CD4-positive, CD25-positive, alpha-beta regulatory T cell (primary cell): ENCODE measurements around the gene CRYGC. TPM values are rescaled to one million over a fixed set of nuclear protein-coding genes. Genes with fewer than 3 reads are reported as not detected.

ENCODE experiments used
- ATAC-seq, 2 donors: fragments of 150-1000 bp; cut with Tn5 transposase; one replicate each; pipeline ENCODE4 v1.10.0; 2021; ENCODE audit warnings: low read depth in 2 of 2, moderate number of reproducible peaks in 2 of 2, moderate library complexity in 1 of 2
- DNase-seq, 3 donors: peaks; one replicate each; pipeline versions ENCODE4 v3.0.0 to v3.0.0-alpha.2; 2012 to 2022; ENCODE audit warnings: mixed read lengths in 1 of 3
- H3K27ac ChIP-seq: one replicate; pipeline ENCODE4 v1.7.0; 2013; ENCODE audit warnings: mild to moderate bottlenecking, low read length; ENCODE audit not compliant: insufficient read depth, poor library complexity, severe bottlenecking
- H3K27me3 ChIP-seq: one replicate; pipeline ENCODE4 v1.7.0; 2013; ENCODE audit warnings: low read length; ENCODE audit not compliant: control insufficient read depth, insufficient read depth
- H3K36me3 ChIP-seq: one replicate; pipeline ENCODE4 v1.7.0; 2013; ENCODE audit warnings: mild to moderate bottlenecking, low read length, moderate library complexity; ENCODE audit not compliant: control insufficient read depth, insufficient read depth
- H3K4me1 ChIP-seq: 2 replicates; pipeline ENCODE4 v1.7.0; 2013; ENCODE audit warnings: mild to moderate bottlenecking, low read length; ENCODE audit not compliant: insufficient read depth, control insufficient read depth, poor library complexity, severe bottlenecking
- H3K4me3 ChIP-seq: one replicate; pipeline ENCODE4 v1.7.0; 2013; ENCODE audit warnings: low read depth, mild to moderate bottlenecking, low read length, moderate library complexity
- H3K9me3 ChIP-seq, 2 experiments: 1 replicate in 1 of 2; 2 replicates in 1 of 2; pipeline ENCODE4 v1.7.0; 2013; ENCODE audit warnings: low read length in 2 of 2, mild to moderate bottlenecking in 1 of 2, moderate library complexity in 1 of 2; ENCODE audit not compliant: control insufficient read depth in 2 of 2
- H3K27ac Mint-ChIP-seq, 3 donors: one replicate each; pipeline ENCODE4 v1.8.0; 2020 to 2022; ENCODE audit warnings: mild to moderate bottlenecking in 3 of 3, mixed read lengths in 3 of 3, moderate library complexity in 2 of 3
- H3K27me3 Mint-ChIP-seq: one replicate; pipeline ENCODE4 v1.8.0; 2022; ENCODE audit warnings: mild to moderate bottlenecking, mixed read lengths
- H3K36me3 Mint-ChIP-seq: one replicate; pipeline ENCODE4 v1.8.0; 2020; ENCODE audit warnings: mixed read lengths
- H3K4me1 Mint-ChIP-seq, 4 donors: one replicate each; pipeline ENCODE4 v1.8.0; 2020 to 2022; ENCODE audit warnings: mixed read lengths in 4 of 4, mild to moderate bottlenecking in 1 of 4
- H3K4me3 Mint-ChIP-seq, 4 donors: one replicate each; pipeline ENCODE4 v1.8.0; 2020 to 2022; ENCODE audit warnings: mild to moderate bottlenecking in 4 of 4, mixed read lengths in 4 of 4, moderate library complexity in 3 of 4
- H3K9me3 Mint-ChIP-seq, 7 donors: one replicate each; pipeline ENCODE4 v1.8.0; 2020 to 2022; ENCODE audit warnings: mixed read lengths in 7 of 7, mild to moderate bottlenecking in 3 of 7, moderate library complexity in 2 of 7
- polyA plus RNA-seq, 4 donors: library from polyadenylated mRNA; unstranded; fragments of 300-500 nt; fragmentation: Illumina TruSeq; gene quantifications; one replicate each; pipeline ENCODE4 v1.2.3, GENCODE V29; 2021
- total RNA-seq: library from RNA; stranded (reverse); gene quantifications from one replicate; pipeline ENCODE4 v1.2.3, GENCODE V29; 2022

The CRYGC gene
- total and polyA plus RNA-seq, 5 donors from 2014 or later: not detected

DNA sequence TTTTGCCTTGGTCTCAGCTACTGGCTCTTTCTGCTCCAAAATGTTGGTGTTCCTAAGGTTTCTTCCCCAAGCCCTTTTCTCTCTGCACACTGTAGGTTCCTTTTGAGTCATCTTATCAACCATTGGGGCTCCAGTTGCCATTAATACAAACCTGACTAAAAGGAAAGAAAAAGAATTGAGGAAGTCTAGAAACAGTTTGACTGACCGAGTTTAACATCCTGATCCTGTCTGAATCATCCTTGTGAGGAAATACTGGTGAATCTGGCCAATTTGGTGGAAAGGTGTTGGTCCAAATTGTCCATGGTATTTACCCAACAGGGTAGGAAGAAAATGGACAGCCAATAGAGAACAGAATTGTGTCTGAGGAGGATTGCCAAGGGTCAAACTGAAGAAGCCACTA is 43.6 kb downstream of the CRYGC start:
- peaks cover 8% of the 10 kb centered on the region for H3K27me3 Mint-ChIP-seq
- H3K9me3 ChIP-seq: no peaks in the 10 kb centered on the region
- H3K4me1 Mint-ChIP-seq: no peaks in the 10 kb centered on the region
- H3K4me1 ChIP-seq: no peaks in the 10 kb centered on the region
- H3K36me3 ChIP-seq: no peaks in the 10 kb centered on the region
- no peak overlapping the region for H3K4me3 Mint-ChIP-seq
- no peak for DNase-seq
- H3K9me3 Mint-ChIP-seq: peaks cover 0 to 7% (median 2%) of the 10 kb centered on the region in 7 donors
- H3K4me3 ChIP-seq: no peak overlapping the region
- no peak for ATAC-seq
- peaks cover 3% of the 10 kb centered on the region for H3K27me3 ChIP-seq
- H3K27ac Mint-ChIP-seq: no peak overlapping the region
- no peak overlapping the region for H3K27ac ChIP-seq
- no peaks in the 10 kb centered on the region for H3K36me3 Mint-ChIP-seq

DNA sequence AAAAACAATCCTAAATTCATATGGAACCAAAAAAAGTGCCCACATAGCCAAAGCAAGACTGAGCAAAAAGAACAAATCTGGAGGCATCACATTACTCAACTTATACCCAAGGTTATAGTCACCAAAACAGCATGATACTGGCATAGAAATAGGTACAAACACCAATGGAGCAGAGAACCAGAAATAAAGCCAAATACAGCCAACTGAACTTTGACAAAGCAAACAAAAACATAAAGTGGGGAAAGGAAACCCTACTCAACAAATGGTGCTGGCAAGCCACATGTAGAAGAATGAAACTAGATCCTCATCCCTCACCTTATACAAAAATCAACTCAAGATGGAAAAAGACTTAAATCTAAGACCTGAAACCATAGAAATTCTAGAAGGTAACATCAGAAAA is 45.8 kb downstream of the CRYGC start:
- Histone ChIP-seq H3K4me1 (no peaks in the 10 kb centered on the region), H3K9me3 (no peaks in the 10 kb centered on the region), H3K27me3 (peaks cover 5% of the 10 kb centered on the region), H3K4me3 (no peak overlapping the region), H3K36me3 (no peaks in the 10 kb centered on the region), H3K27ac (no peak overlapping the region)
- peaks cover 0 to 3% (median 0%) of the 10 kb centered on the region in 7 donors for H3K9me3 Mint-ChIP-seq
- H3K4me3 Mint-ChIP-seq: no peak overlapping the region
- ATAC-seq (no peak), DNase-seq (no peak)
- H3K27ac Mint-ChIP-seq: no peak overlapping the region
- no peaks in the 10 kb centered on the region for H3K36me3 Mint-ChIP-seq
- peaks cover 8% of the 10 kb centered on the region for H3K27me3 Mint-ChIP-seq
- no peaks in the 10 kb centered on the region for H3K4me1 Mint-ChIP-seq

Other genes with a start within 250 kb of the CRYGC start
- gene PLEKHM3, start 104.3 kb downstream of the CRYGC start, total RNA-seq: 15.1 TPM
- gene PLEKHM3, start 104.3 kb downstream of the CRYGC start, polyA plus RNA-seq: 1 to 10 TPM; 2.7 to 3.9 (median 3.1) TPM
- 0.69 TPM for gene CRYGD, start 5.3 kb downstream of the CRYGC start, total RNA-seq
- not detected for gene CRYGD, start 5.3 kb downstream of the CRYGC start, polyA plus RNA-seq
- not detected for gene CRYGB, start 16.3 kb upstream of the CRYGC start, total RNA-seq
- gene CRYGB, start 16.3 kb upstream of the CRYGC start, polyA plus RNA-seq: not detected
- not detected for gene CRYGA, start 33.8 kb upstream of the CRYGC start, total RNA-seq
- gene CRYGA, start 33.8 kb upstream of the CRYGC start, polyA plus RNA-seq: not detected
- not detected for gene C2orf80, start 60.2 kb upstream of the CRYGC start, total RNA-seq
- gene C2orf80, start 60.2 kb upstream of the CRYGC start, polyA plus RNA-seq: not detected
- gene IDH1, start 125.2 kb upstream of the CRYGC start, total RNA-seq: 8.8 TPM
- 10 to 100 TPM in 1 of 4 donors, 1 to 10 TPM in 3; 8.1 to 10.4 (median 9.1) TPM for gene IDH1, start 125.2 kb upstream of the CRYGC start, polyA plus RNA-seq
- 43.5 TPM for gene PIKFYVE, start 136.4 kb upstream of the CRYGC start, total RNA-seq
- gene PIKFYVE, start 136.4 kb upstream of the CRYGC start, polyA plus RNA-seq: 1 to 10 TPM; 5.2 to 7.6 (median 5.9) TPM